WTC11 (cell line): ENCODE data around the gene U2AF2. TPM values are rescaled to one million over a fixed set of nuclear protein-coding genes. Genes with fewer than 3 reads are reported as not detected.

ENCODE experiments used
- ATAC-seq: fragments of 200-7000 bp; cut with Tn5 transposase; 2 replicates; pipeline ENCODE4 v1.10.0; 2021; ENCODE audit warnings: mild to moderate bottlenecking, moderate library complexity
- CTCF ChIA-PET: fragments of 300-600 bp; sonication (Branson Sonifier 250); formaldehyde crosslinking; loops from one replicate; lab custom pipeline; 2021; ENCODE audit warnings: antibody characterized with exemption; lab: Charles Lee
- POLR2A ChIA-PET: fragments of 350-600 bp; sonication (Branson Sonifier 250); formaldehyde crosslinking; loops from one replicate; lab custom pipeline; 2021; ENCODE audit warnings: antibody characterized with exemption; lab: Charles Lee
- DNase-seq: peaks from one replicate; pipeline ENCODE4 v3.0.0; 2021; ENCODE audit warnings: low spot score
- H3K27ac Mint-ChIP-seq: 2 replicates; pipeline ENCODE4 v1.8.0; 2021; ENCODE audit warnings: mixed read lengths
- H3K27me3 Mint-ChIP-seq: 2 replicates; pipeline ENCODE4 v1.8.0; 2021; ENCODE audit warnings: low read depth, mild to moderate bottlenecking, moderate library complexity, mixed read lengths
- H3K36me3 Mint-ChIP-seq: 2 replicates; pipeline ENCODE4 v1.8.0; 2021; ENCODE audit warnings: mixed read lengths
- H3K4me1 Mint-ChIP-seq: 2 replicates; pipeline ENCODE4 v1.8.0; 2022; ENCODE audit warnings: mixed read lengths
- H3K4me3 Mint-ChIP-seq: 2 replicates; pipeline ENCODE4 v1.8.0; 2021; ENCODE audit warnings: mild to moderate bottlenecking, moderate library complexity, mixed read lengths
- H3K9me3 Mint-ChIP-seq: 2 replicates; pipeline ENCODE4 v1.8.0; 2021; ENCODE audit warnings: mixed read lengths
- AFF4 ChIP-seq: sonication (generic); formaldehyde crosslinking; IDR thresholded peaks from 2 replicates; pipeline ENCODE4 v1.8.1; 2023; ENCODE audit warnings: mild to moderate bottlenecking, missing genetic modification reagents, borderline replicate concordance
- ATF6 ChIP-seq: sonication (generic); formaldehyde crosslinking; IDR thresholded peaks from 2 replicates; pipeline ENCODE4 v1.8.1; 2023; ENCODE audit warnings: mild to moderate bottlenecking, missing genetic modification reagents
- E2F1 ChIP-seq: sonication (generic); formaldehyde crosslinking; IDR thresholded peaks from 2 replicates; pipeline ENCODE4 v1.8.0; 2022; ENCODE audit warnings: mild to moderate bottlenecking, missing genetic modification reagents
- E2F5 ChIP-seq: sonication (generic); formaldehyde crosslinking; IDR thresholded peaks from 2 replicates; pipeline ENCODE4 v1.8.1; 2022; ENCODE audit warnings: mild to moderate bottlenecking, moderate library complexity, missing genetic modification reagents
- EMX1 ChIP-seq: fragments of 250-450 bp; sonication (Bioruptor Pico); IDR thresholded peaks from 2 replicates; pipeline ENCODE4 v1.8.0; 2021; ENCODE audit warnings: mild to moderate bottlenecking
- HMGXB4 ChIP-seq: sonication (generic); formaldehyde crosslinking; IDR thresholded peaks from 2 replicates; pipeline ENCODE4 v1.8.1; 2023; ENCODE audit warnings: mild to moderate bottlenecking, moderate library complexity, missing genetic modification reagents
- IRF1 ChIP-seq: sonication (generic); formaldehyde crosslinking; IDR thresholded peaks from 2 replicates; pipeline ENCODE4 v1.8.0; 2023; ENCODE audit warnings: missing genetic modification reagents
- KAT7 ChIP-seq: sonication (generic); formaldehyde crosslinking; IDR thresholded peaks from 2 replicates; pipeline ENCODE4 v1.8.1; 2023; ENCODE audit warnings: missing genetic modification reagents, mild to moderate bottlenecking, borderline replicate concordance
- MAX ChIP-seq: sonication (generic); formaldehyde crosslinking; IDR thresholded peaks from 2 replicates; pipeline ENCODE4 v1.8.0; 2022; ENCODE audit warnings: mild to moderate bottlenecking, missing genetic modification reagents
- NR1H2 ChIP-seq: sonication (generic); formaldehyde crosslinking; IDR thresholded peaks from 2 replicates; pipeline ENCODE4 v1.9.0; 2021; ENCODE audit warnings: mild to moderate bottlenecking, moderate library complexity, missing genetic modification reagents
- PRDM15 ChIP-seq: sonication (generic); formaldehyde crosslinking; IDR thresholded peaks from 2 replicates; pipeline ENCODE4 v1.8.0; 2022; ENCODE audit warnings: missing genetic modification reagents
- TEAD1 ChIP-seq: sonication (generic); formaldehyde crosslinking; IDR thresholded peaks from 2 replicates; pipeline ENCODE4 v1.8.0; 2022; ENCODE audit warnings: mild to moderate bottlenecking, missing genetic modification reagents
- TEAD4 ChIP-seq: sonication (generic); formaldehyde crosslinking; IDR thresholded peaks from 2 replicates; pipeline ENCODE4 v1.8.0; 2022; ENCODE audit warnings: mild to moderate bottlenecking, missing genetic modification reagents
- ZSCAN18 ChIP-seq: fragments of 250-450 bp; sonication (Bioruptor Pico); IDR thresholded peaks from 2 replicates; pipeline ENCODE4 v2.1.2; 2022; ENCODE audit warnings: mild to moderate bottlenecking, moderate library complexity
- total RNA-seq: library from RNA; stranded (reverse); gene quantifications from 3 replicates; pipeline ENCODE4 v1.2.3, GENCODE V29; 2021

Gene U2AF2
- total RNA-seq, 1 experiment from 2014 or later = 302 TPM

- Mint-ChIP-seq H3K27me3 (0 out of 2 replicates have a peak, but pooled peaks cover 3% of the 10 kb centered on the region), H3K9me3 (0 out of 2 replicates have a peak, but pooled peaks cover 3% of the 10 kb centered on the region), H3K4me1 (peaks cover 5% of the 10 kb centered on the region; the same call in 1 of the 2 replicates), H3K27ac (no peak overlapping the region)
- POLR2A ChIA-PET = interaction anchor here (0.7 kb wide), 1 partner anchor 1189 kb away, joined by 3 read pairs; no protein-coding TSS in a partner anchor
- ATAC-seq = no peak
- TF ChIP-seq EMX1 (no peak), E2F1 (no peak), TEAD1 (CRISPR knock-in tag) (no peak), TEAD4 (no peak), AFF4 (no peak), HMGXB4 (CRISPR knock-in tag) (no peak), IRF1 (CRISPR knock-in tag) (no peak), ATF6 (no peak), E2F5 (CRISPR knock-in tag) (no peak), NR1H2 (CRISPR knock-in tag) (no peak), ZSCAN18 (CRISPR knock-in tag) (no peak), PRDM15 (CRISPR knock-in tag) (no peak), MAX (CRISPR knock-in tag) (no peak), KAT7 (CRISPR knock-in tag) (no peak)
- TF ChIP-seq, all 79 proteins: peak for 0
- no peak for DNase-seq
- Mint-ChIP-seq H3K4me3 (no peak overlapping the region), H3K36me3 (peaks cover 22% of the 10 kb centered on the region)
- CTCF ChIA-PET = interaction anchor here (0.6 to 4.0 kb wide), 6 partner anchors 12 to 79 kb away, joined by 3 to 14 read pairs (median 5); partner anchors contain the start of gene ZNF865
Observed at GRCh38 chr19:55618426-55618825, 36.4 kb upstream of the U2AF2 start.
